HTR-8/SVneo (cell line): ENCODE results near the gene CXCR5.
A peak's percentile ranks its signal among the peaks of the same experiment; 100 is the strongest.

Experiments used
- DNase-seq: peaks from one replicate; pipeline ENCODE4 v3.0.0; 2011; ENCODE audit warnings: low spot score, mixed read lengths; ENCODE audit not compliant: insufficient read length
- FAIRE-seq: peaks from 2 replicates; lab custom pipeline; 2011; peaks lifted over from hg19 to GRCh38; lab: Jason Lieb, UNC

Gene CXCR5

GRCh38 chr11:118872403-118872821 is 11.3 kb upstream of the CXCR5 start:
- no peak for FAIRE-seq
- no peak for DNase-seq

- no peak for FAIRE-seq
- DNase-seq = no peak
Measured at GRCh38 chr11:118873804-118874203, 9.9 kb upstream of the CXCR5 start.

GRCh38 chr11:118876286-118876685 is 7.4 kb upstream of the CXCR5 start:
- no peak for DNase-seq
- peak; percentile 4 for FAIRE-seq

GRCh38 chr11:118877487-118878162 is 6.1 kb upstream of the CXCR5 start:
- FAIRE-seq (no peak), DNase-seq (no peak)

- FAIRE-seq = no peak
- DNase-seq = no peak
Measured at GRCh38 chr11:118878163-118878563, 5.5 kb upstream of the CXCR5 start.

- no peak for FAIRE-seq
- DNase-seq = no peak
Measured at GRCh38 chr11:118881228-118881627, 2.5 kb upstream of the CXCR5 start.

GRCh38 chr11:118882491-118882890 is 1.2 kb upstream of the CXCR5 start:
- FAIRE-seq (no peak), DNase-seq (no peak)

- DNase-seq = no peak
- no peak for FAIRE-seq
Measured at GRCh38 chr11:118883004-118883367, 706 bp upstream of the CXCR5 start.

GRCh38 chr11:118884875-118885274 is 1.2 kb downstream of the CXCR5 start:
- FAIRE-seq = no peak
- no peak for DNase-seq

- DNase-seq (no peak), FAIRE-seq (no peak)
Measured at GRCh38 chr11:118885319-118885718, 1.6 kb downstream of the CXCR5 start.

GRCh38 chr11:118885831-118886565 is 2.3 kb downstream of the CXCR5 start:
- DNase-seq (no peak), FAIRE-seq (no peak)

- FAIRE-seq (no peak), DNase-seq (no peak)
Measured at GRCh38 chr11:118886681-118887111, 3.0 kb downstream of the CXCR5 start.

GRCh38 chr11:118887206-118887605 is 3.5 kb downstream of the CXCR5 start:
- DNase-seq (no peak), FAIRE-seq (no peak)

- DNase-seq (no peak), FAIRE-seq (no peak)
Measured at GRCh38 chr11:118888398-118888797, 4.7 kb downstream of the CXCR5 start.

GRCh38 chr11:118889797-118890196 is 6.1 kb downstream of the CXCR5 start:
- FAIRE-seq (no peak), DNase-seq (no peak)

GRCh38 chr11:118892514-118892913 is 8.8 kb downstream of the CXCR5 start:
- FAIRE-seq (no peak), DNase-seq (no peak)

GRCh38 chr11:118892964-118893363 is 9.3 kb downstream of the CXCR5 start:
- FAIRE-seq (no peak), DNase-seq (no peak)

GRCh38 chr11:118893662-118894061 is 10.0 kb downstream of the CXCR5 start:
- no peak for DNase-seq
- no peak for FAIRE-seq

GRCh38 chr11:118894192-118894591 is 10.5 kb downstream of the CXCR5 start:
- DNase-seq (no peak), FAIRE-seq (no peak)

GRCh38 chr11:118895093-118896039 is 11.7 kb downstream of the CXCR5 start:
- no peak for DNase-seq
- no peak for FAIRE-seq

GRCh38 chr11:118896472-118896913 is 12.8 kb downstream of the CXCR5 start:
- FAIRE-seq (no peak), DNase-seq (no peak)
